HG03521 (cell line): ENCODE results near the gene IP6K1.
A peak's percentile ranks its signal among the peaks of the same experiment; 100 is the strongest.
"Not testable (repeated sequence)": the region's sequence is repeated elsewhere in the genome, so short reads cannot be mapped to it uniquely, and the experiment has no call there.

ENCODE experiments used
- ATAC-seq: cut with Tn5 transposase; IDR thresholded peaks from one replicate; pipeline ENCODE4 v1.9.1; 2021; ENCODE audit warnings: mild to moderate bottlenecking, moderate library complexity; ENCODE audit not compliant: unreplicated experiment

The IP6K1 gene

GRCh38 chr3:49690856-49691255 lies 95.5 kb downstream of the IP6K1 start:
- ATAC-seq: not testable (repeated sequence)

- not testable (repeated sequence) for ATAC-seq
Observed at GRCh38 chr3:49689908-49690624, 96.3 kb downstream of the IP6K1 start.

- peak; percentile 66 for ATAC-seq
Observed at GRCh38 chr3:49689046-49689907, 97.1 kb downstream of the IP6K1 start, which contains the start of the genes MST1 and RNF123. TSS of gene MST1 (minus strand) at chr3:49689474. CDS start at chr3:49688691, 783 bp downstream. TSS of gene RNF123 (plus strand) at chr3:49689557. CDS start at chr3:49691166, 1,609 bp downstream.

- not testable (repeated sequence) for ATAC-seq
Observed at GRCh38 chr3:49688338-49689045, 97.8 kb downstream of the IP6K1 start.

- ATAC-seq: not testable (repeated sequence)
Observed at GRCh38 chr3:49687424-49687795, 98.9 kb downstream of the IP6K1 start.

GRCh38 chr3:49686769-49687423 lies 99.4 kb downstream of the IP6K1 start:
- not testable (repeated sequence) for ATAC-seq

GRCh38 chr3:49686346-49686745 lies 100.0 kb downstream of the IP6K1 start:
- not testable (repeated sequence) for ATAC-seq

- ATAC-seq: not testable (repeated sequence)
Observed at GRCh38 chr3:49685846-49686245, 100.5 kb downstream of the IP6K1 start.

GRCh38 chr3:49685103-49685502 lies 101.2 kb downstream of the IP6K1 start:
- ATAC-seq: not testable (repeated sequence)

- not testable (repeated sequence) for ATAC-seq
Observed at GRCh38 chr3:49684453-49684852, 101.9 kb downstream of the IP6K1 start.

- no peak for ATAC-seq
Observed at GRCh38 chr3:49683162-49683561, 103.2 kb downstream of the IP6K1 start.

GRCh38 chr3:49681543-49681942 lies 104.8 kb downstream of the IP6K1 start:
- no peak for ATAC-seq

- ATAC-seq: no peak
Observed at GRCh38 chr3:49681232-49681522, 105.2 kb downstream of the IP6K1 start.

- no peak for ATAC-seq
Observed at GRCh38 chr3:49680493-49681231, 105.7 kb downstream of the IP6K1 start.

GRCh38 chr3:49675912-49676311 lies 110.4 kb downstream of the IP6K1 start:
- ATAC-seq: no peak

- peak; percentile 10 for ATAC-seq
Observed at GRCh38 chr3:49674497-49674983, 111.8 kb downstream of the IP6K1 start.
